ENCODE data around the gene CCDC142. TPM values are rescaled to one million over a fixed set of nuclear protein-coding genes. Genes with fewer than 3 reads are reported as not detected.

CCDC142 gene
- total RNA-seq, 1 experiment from 2014 or later = 24.2 TPM

DNA sequence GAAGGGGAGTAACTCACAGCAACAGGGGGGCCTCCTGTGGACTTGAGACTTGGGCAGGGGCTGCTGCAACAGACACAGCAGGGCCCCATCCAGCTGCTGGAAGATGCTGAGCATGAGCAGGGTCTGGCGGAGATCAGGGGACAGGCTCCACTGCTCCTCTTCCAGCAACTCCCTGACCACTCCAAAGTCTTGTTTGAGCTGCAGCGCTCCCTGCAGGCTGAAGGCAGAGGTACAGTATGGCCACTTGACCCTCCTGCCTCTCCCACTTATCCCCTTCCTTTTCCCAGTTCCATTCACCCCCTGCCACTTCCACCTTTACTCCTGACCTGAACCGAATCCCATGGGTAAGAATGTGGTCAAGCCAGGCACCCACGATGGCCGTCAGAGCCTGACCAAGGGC lies 7.9 kb downstream of the CCDC142 start:
- H3K36me3 ChIP-seq (ENCODE audit: control insufficient read depth, insufficient read depth, low read length) = peaks cover 6% of the 10 kb centered on the region; the same call in 1 of the 2 replicates
- no peak overlapping the region for H3K27ac ChIP-seq (ENCODE audit: low read length)
- BruUV-seq (replicated peaks) = no TSS peak
- CTCF ChIA-PET = no interaction called here
- in situ Hi-C loops (cut with HindIII; ENCODE audit: low pct_unique_long_range_greater_than_20kb, low sequenced_read_pairs) = no loop called here
- ATAC-seq (no peak), DNase-seq (ENCODE audit: low read depth, low spot score) (no peak)
- no peaks in the 10 kb centered on the region for H3K27me3 ChIP-seq (ENCODE audit: control insufficient read depth, insufficient read depth, low read length)
- POLR2A ChIA-PET = interaction anchor here (1.1 kb wide), 1 partner anchor 14 kb away, joined by 4 read pairs; no protein-coding TSS in a partner anchor
- intact Hi-C loops (cut with micrococcal nuclease; ENCODE audit: unreplicated experiment) = no loop called here
- no peaks in the 10 kb centered on the region; the same call in 1 of the 2 replicates for H3K4me1 ChIP-seq (ENCODE audit: control insufficient read depth, insufficient read depth, low read length)
- TF ChIP-seq, protein P1, sequence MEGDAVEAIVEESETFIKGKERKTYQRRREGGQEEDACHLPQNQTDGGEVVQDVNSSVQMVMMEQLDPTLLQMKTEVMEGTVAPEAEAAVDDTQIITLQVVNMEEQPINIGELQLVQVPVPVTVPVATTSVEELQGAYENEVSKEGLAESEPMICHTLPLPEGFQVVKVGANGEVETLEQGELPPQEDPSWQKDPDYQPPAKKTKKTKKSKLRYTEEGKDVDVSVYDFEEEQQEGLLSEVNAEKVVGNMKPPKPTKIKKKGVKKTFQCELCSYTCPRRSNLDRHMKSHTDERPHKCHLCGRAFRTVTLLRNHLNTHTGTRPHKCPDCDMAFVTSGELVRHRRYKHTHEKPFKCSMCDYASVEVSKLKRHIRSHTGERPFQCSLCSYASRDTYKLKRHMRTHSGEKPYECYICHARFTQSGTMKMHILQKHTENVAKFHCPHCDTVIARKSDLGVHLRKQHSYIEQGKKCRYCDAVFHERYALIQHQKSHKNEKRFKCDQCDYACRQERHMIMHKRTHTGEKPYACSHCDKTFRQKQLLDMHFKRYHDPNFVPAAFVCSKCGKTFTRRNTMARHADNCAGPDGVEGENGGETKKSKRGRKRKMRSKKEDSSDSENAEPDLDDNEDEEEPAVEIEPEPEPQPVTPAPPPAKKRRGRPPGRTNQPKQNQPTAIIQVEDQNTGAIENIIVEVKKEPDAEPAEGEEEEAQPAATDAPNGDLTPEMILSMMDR (IDR thresholded peaks at IDR 0.05) = peak; percentile 69; the same call in 1 of the 2 replicates
- TF ChIP-seq, protein P2, sequence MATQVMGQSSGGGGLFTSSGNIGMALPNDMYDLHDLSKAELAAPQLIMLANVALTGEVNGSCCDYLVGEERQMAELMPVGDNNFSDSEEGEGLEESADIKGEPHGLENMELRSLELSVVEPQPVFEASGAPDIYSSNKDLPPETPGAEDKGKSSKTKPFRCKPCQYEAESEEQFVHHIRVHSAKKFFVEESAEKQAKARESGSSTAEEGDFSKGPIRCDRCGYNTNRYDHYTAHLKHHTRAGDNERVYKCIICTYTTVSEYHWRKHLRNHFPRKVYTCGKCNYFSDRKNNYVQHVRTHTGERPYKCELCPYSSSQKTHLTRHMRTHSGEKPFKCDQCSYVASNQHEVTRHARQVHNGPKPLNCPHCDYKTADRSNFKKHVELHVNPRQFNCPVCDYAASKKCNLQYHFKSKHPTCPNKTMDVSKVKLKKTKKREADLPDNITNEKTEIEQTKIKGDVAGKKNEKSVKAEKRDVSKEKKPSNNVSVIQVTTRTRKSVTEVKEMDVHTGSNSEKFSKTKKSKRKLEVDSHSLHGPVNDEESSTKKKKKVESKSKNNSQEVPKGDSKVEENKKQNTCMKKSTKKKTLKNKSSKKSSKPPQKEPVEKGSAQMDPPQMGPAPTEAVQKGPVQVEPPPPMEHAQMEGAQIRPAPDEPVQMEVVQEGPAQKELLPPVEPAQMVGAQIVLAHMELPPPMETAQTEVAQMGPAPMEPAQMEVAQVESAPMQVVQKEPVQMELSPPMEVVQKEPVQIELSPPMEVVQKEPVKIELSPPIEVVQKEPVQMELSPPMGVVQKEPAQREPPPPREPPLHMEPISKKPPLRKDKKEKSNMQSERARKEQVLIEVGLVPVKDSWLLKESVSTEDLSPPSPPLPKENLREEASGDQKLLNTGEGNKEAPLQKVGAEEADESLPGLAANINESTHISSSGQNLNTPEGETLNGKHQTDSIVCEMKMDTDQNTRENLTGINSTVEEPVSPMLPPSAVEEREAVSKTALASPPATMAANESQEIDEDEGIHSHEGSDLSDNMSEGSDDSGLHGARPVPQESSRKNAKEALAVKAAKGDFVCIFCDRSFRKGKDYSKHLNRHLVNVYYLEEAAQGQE (IDR thresholded peaks at IDR 0.05; ENCODE audit: insufficient read depth in 1 of 2, low read depth in 2 of 2, low read length in 1 of 2) = no peak
- no peak for TF ChIP-seq TCF7L2 (IDR thresholded peaks at IDR 0.05; ENCODE audit: low read depth, low read length)
- no peaks in the 10 kb centered on the region for H3K9me3 ChIP-seq (ENCODE audit: control insufficient read depth, insufficient read depth, low read depth, low read length)
- no peak overlapping the region for H3K4me3 ChIP-seq (ENCODE audit: low read depth in 2 of 2, low read length in 2 of 2)

DNA sequence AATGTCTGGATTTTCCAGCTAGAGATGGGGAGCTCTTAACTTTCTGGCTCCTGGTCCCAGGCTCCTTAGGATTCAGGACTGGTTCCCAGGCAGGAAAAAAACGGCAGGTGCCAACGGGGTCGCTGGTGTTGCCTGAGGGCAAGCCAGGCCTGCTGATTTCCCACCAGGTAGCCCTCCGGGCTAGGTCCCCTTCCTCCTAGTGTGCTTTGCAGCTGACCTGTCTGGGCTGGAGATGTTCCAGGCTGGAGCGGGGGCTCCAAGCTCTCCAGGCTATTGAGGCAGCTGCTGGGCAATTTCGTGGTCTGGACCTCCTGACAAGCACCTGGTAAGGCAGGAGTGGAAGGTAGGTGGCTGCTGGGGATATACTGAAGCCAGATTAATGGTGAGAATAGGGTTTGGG lies 8.3 kb downstream of the CCDC142 start:
- ATAC-seq (no peak), DNase-seq (ENCODE audit: low read depth, low spot score) (no peak)
- TF ChIP-seq, protein P2 (IDR thresholded peaks at IDR 0.05; ENCODE audit: insufficient read depth in 1 of 2, low read depth in 2 of 2, low read length in 1 of 2) = no peak
- TF ChIP-seq, protein P1 (IDR thresholded peaks at IDR 0.05) = no peak
- TF ChIP-seq SIN3A (IDR thresholded peaks at IDR 0.05; ENCODE audit: borderline replicate concordance, insufficient read depth, low read depth, low read length) (no peak), POLR2AphosphoS5 (IDR thresholded peaks at IDR 0.05; ENCODE audit: low read depth, low read length) (no peak), TCF7L2 (IDR thresholded peaks at IDR 0.05; ENCODE audit: low read depth, low read length) (no peak)
- Histone ChIP-seq H3K4me3 (ENCODE audit: low read depth in 2 of 2, low read length in 2 of 2) (no peak overlapping the region), H3K27me3 (ENCODE audit: control insufficient read depth, insufficient read depth, low read length) (no peaks in the 10 kb centered on the region), H3K4me1 (ENCODE audit: control insufficient read depth, insufficient read depth, low read length) (no peaks in the 10 kb centered on the region; the same call in 1 of the 2 replicates), H3K27ac (ENCODE audit: low read length) (no peak overlapping the region), H3K9me3 (ENCODE audit: control insufficient read depth, insufficient read depth, low read depth, low read length) (no peaks in the 10 kb centered on the region), H3K36me3 (ENCODE audit: control insufficient read depth, insufficient read depth, low read length) (peaks cover 3% of the 10 kb centered on the region; the same call in 1 of the 2 replicates)
- ChIA-PET CTCF (interaction anchor here (0.7 kb wide), 1 partner anchor 734 kb away, joined by 8 read pairs; no protein-coding TSS in a partner anchor), POLR2A (interaction anchor here (0.7 kb wide), 2 partner anchors 16 to 53 kb away, joined by 7 to 9 read pairs; no protein-coding TSS in a partner anchor)
- in situ Hi-C loops (cut with HindIII; ENCODE audit: low pct_unique_long_range_greater_than_20kb, low sequenced_read_pairs) (no loop called here), intact Hi-C loops (cut with micrococcal nuclease; ENCODE audit: unreplicated experiment) (no loop called here)
- BruUV-seq (replicated peaks) = no TSS peak
